Activated CD8-positive, alpha-beta T cell treated with anti-CD3 and anti-CD28 coated beads for 36 hours (primary cell): Measurements from ENCODE around the gene DLAT. TPM values are rescaled to one million over a fixed set of nuclear protein-coding genes. Genes with fewer than 3 reads are reported as not detected.
"Not testable (repeated sequence)": the region's sequence is repeated elsewhere in the genome, so short reads cannot be mapped to it uniquely, and the experiment has no call there.

Experiments
- ATAC-seq: fragments of 200-7000 bp; cut with Tn5 transposase; one replicate; pipeline ENCODE4 v1.10.0; 2021; ENCODE audit warnings: mild to moderate bottlenecking, moderate library complexity
- CTCF ChIA-PET: fragments of 350-600 bp; sonication (Branson Sonifier 250); formaldehyde crosslinking; loops from one replicate; lab custom pipeline; 2021; ENCODE audit warnings: antibody characterized with exemption; lab: Charles Lee
- POLR2A ChIA-PET: fragments of 350-600 bp; sonication (Branson Sonifier 250); formaldehyde crosslinking; loops from one replicate; lab custom pipeline; 2021; ENCODE audit warnings: antibody characterized with exemption; lab: Charles Lee
- DNase-seq: peaks from one replicate; pipeline ENCODE4 v3.0.0-alpha.2; 2020
- H3K27ac Mint-ChIP-seq: one replicate; pipeline ENCODE4 v1.8.0; 2021; ENCODE audit warnings: mild to moderate bottlenecking, mixed read lengths
- H3K27me3 Mint-ChIP-seq: one replicate; pipeline ENCODE4 v1.8.0; 2021; ENCODE audit warnings: mixed read lengths
- H3K36me3 Mint-ChIP-seq: one replicate; pipeline ENCODE4 v1.8.0; 2021; ENCODE audit warnings: low read depth, mixed read lengths
- H3K4me1 Mint-ChIP-seq: one replicate; pipeline ENCODE4 v1.8.0; 2021; ENCODE audit warnings: low read depth, mixed read lengths
- H3K4me3 Mint-ChIP-seq: one replicate; pipeline ENCODE4 v1.8.0; 2021; ENCODE audit warnings: mild to moderate bottlenecking, moderate library complexity, mixed read lengths
- H3K9me3 Mint-ChIP-seq: one replicate; pipeline ENCODE4 v1.8.0; 2021; ENCODE audit warnings: mixed read lengths
- CTCF ChIP-seq: fragments of 200-600 bp; IDR thresholded peaks from one replicate; pipeline ENCODE4 v1.8.0; 2022; ENCODE audit warnings: antibody characterized with exemption, mild to moderate bottlenecking
- intact Hi-C: fragments of 100-400 bp; cut with micrococcal nuclease; formaldehyde crosslinking; loops from one replicate; pipeline ENCODE4 v1.10.0; 2022
- total RNA-seq, 2 experiments: library from RNA; stranded (reverse); gene quantifications; one replicate each; pipeline ENCODE4 v1.2.3, GENCODE V29; 2021

The DLAT gene
- total RNA-seq, 2 experiments from 2014 or later: 50.3 to 51.4 TPM

DNA sequence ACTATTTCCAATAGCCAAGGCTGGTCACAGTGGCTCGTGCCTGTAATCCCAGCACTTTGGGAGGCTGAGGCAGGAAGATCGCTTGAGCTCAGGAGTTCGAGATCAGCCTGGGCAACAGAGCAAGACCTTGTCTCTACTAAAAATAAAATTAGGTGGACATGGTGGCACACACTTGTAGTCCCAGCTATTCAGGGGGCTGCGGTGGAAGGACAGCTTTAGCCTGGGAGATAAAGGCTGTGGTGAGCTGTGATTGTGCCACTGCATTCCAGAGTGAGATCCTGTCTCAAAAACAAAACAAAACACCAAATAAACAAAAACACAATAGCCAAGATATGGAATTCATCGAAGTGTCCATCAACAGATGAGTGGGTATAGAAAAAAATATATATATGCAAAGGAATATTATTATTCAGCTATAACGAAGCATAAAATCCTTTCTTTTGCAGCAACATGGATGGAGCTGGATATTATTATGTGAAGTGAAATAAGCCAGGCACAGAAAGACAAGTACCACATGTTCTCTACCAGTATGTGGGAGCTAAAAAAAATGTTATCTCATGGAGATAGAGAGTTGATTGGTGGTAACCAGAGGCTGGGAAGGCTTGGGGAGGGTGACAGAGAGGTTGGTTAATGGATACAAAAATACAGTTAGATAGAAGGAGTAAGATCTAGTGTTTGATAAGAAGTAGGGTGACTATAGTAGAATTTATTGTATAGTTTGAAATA is 22.6 kb upstream of the DLAT start:
- H3K27ac Mint-ChIP-seq: no peak overlapping the region
- ATAC-seq: no peak
- DNase-seq: no peak
- peaks cover 3% of the 10 kb centered on the region for H3K4me1 Mint-ChIP-seq
- H3K4me3 Mint-ChIP-seq: no peak overlapping the region
- CTCF ChIA-PET: interaction anchor here (0.9 to 1.6 kb wide), 3 partner anchors 21 to 111 kb away, joined by 3 to 8 read pairs (median 3); no protein-coding TSS in a partner anchor
- H3K36me3 Mint-ChIP-seq: no peaks in the 10 kb centered on the region
- no peaks in the 10 kb centered on the region for H3K9me3 Mint-ChIP-seq
- no peaks in the 10 kb centered on the region for H3K27me3 Mint-ChIP-seq
- intact Hi-C loops: no loop called here
- no peak for TF ChIP-seq CTCF
- POLR2A ChIA-PET: no interaction called here

DNA sequence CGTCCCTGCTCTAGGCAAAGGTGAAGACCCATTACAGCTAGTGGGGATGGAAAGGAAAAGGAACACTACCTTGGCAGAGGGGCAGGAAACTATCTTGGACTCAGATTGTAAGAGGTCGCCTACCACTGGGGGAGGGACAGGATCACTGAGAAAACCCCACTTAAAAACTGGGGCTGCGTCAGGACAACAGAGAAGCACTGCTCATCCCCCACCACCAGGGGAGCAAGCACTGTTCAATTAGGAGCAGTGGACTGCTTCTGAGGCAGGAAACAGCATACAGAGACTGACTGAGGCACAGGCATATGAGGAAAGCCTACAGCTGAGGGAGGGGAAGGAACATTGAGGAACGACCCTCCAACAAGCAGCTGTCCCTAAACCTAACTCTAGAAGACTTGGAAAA is 20.8 kb upstream of the DLAT start:
- Mint-ChIP-seq H3K4me3 (no peak overlapping the region), H3K4me1 (no peaks in the 10 kb centered on the region), H3K36me3 (no peaks in the 10 kb centered on the region), H3K27ac (no peak overlapping the region), H3K27me3 (no peaks in the 10 kb centered on the region), H3K9me3 (no peaks in the 10 kb centered on the region)
- POLR2A ChIA-PET: no interaction called here
- peak; percentile 42 for DNase-seq
- ATAC-seq: peak; percentile 81
- TF ChIP-seq CTCF: no peak
- intact Hi-C loops: no loop called here
- CTCF ChIA-PET: interaction anchor here (0.6 to 1.5 kb wide), 6 partner anchors 12 to 110 kb away, joined by 3 to 4 read pairs (median 4); no protein-coding TSS in a partner anchor

- intact Hi-C loops: no loop called here
- Mint-ChIP-seq H3K4me1 (no peaks in the 10 kb centered on the region), H3K9me3 (no peaks in the 10 kb centered on the region), H3K27ac (no peak overlapping the region), H3K4me3 (no peak overlapping the region), H3K36me3 (no peaks in the 10 kb centered on the region), H3K27me3 (peaks cover 5% of the 10 kb centered on the region)
- POLR2A ChIA-PET: no interaction called here
- DNase-seq: no peak
- TF ChIP-seq CTCF: no peak
- no peak for ATAC-seq
- CTCF ChIA-PET: interaction anchor here (0.6 to 1.5 kb wide), 2 partner anchors 13 to 452 kb away, joined by 3 to 4 read pairs; no protein-coding TSS in a partner anchor
Measured at GRCh38 chr11:112005422-112006094, 19.6 kb upstream of the DLAT start.

GRCh38 chr11:112006095-112006441 is 19.1 kb upstream of the DLAT start:
- H3K27me3 Mint-ChIP-seq, CTCF ChIA-PET, DNase-seq: not testable (repeated sequence)

DNA sequence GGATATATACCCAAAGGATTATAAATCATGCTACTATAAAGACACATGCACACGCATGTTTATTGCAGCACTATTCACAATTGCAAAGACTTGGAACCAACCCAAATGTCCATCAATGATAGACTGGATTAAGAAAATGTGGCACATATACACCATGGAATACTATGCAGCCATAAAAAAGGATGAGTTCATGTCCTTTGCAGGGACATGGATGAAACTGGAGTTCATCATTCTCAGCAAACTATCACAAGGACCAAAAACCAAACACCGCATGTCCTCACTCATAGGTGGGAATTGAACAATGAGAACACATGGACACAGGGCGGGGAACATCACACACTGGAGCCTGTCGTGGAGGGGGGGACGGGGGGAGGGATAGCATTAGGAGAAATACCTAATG is 13.8 kb upstream of the DLAT start:
- H3K27ac Mint-ChIP-seq, ATAC-seq, intact Hi-C loops, H3K4me1 Mint-ChIP-seq, DNase-seq, H3K9me3 Mint-ChIP-seq, H3K4me3 Mint-ChIP-seq, H3K27me3 Mint-ChIP-seq, POLR2A ChIA-PET, CTCF ChIA-PET, H3K36me3 Mint-ChIP-seq: not testable (repeated sequence)

More at GRCh38 chr11:112006095-112006441, 19.1 kb upstream of the DLAT start:
- H3K4me3 Mint-ChIP-seq, intact Hi-C loops, H3K9me3 Mint-ChIP-seq, ATAC-seq, H3K36me3 Mint-ChIP-seq, POLR2A ChIA-PET, H3K27ac Mint-ChIP-seq, H3K4me1 Mint-ChIP-seq: not testable (repeated sequence)

GRCh38 chr11:112012874-112013273 is 12.3 kb upstream of the DLAT start:
- H3K9me3 Mint-ChIP-seq: no peaks in the 10 kb centered on the region
- DNase-seq: no peak
- no peak overlapping the region for H3K4me3 Mint-ChIP-seq
- POLR2A ChIA-PET: interaction anchor here (1.1 kb wide), 1 partner anchor 12 kb away, joined by 4 read pairs; the partner anchor contains the start of gene DLAT
- no peak for ATAC-seq
- no peak for TF ChIP-seq CTCF
- no peak overlapping the region for H3K27ac Mint-ChIP-seq
- CTCF ChIA-PET: no interaction called here
- H3K4me1 Mint-ChIP-seq: no peaks in the 10 kb centered on the region
- intact Hi-C loops: no loop called here
- peaks cover 9% of the 10 kb centered on the region for H3K27me3 Mint-ChIP-seq
- H3K36me3 Mint-ChIP-seq: no peaks in the 10 kb centered on the region
